Hepatocyte (in vitro differentiated cells): ENCODE data around the gene CCAR1.
"Not testable (repeated sequence)": the region's sequence is repeated elsewhere in the genome, so short reads cannot be mapped to it uniquely, and the experiment has no call there.

Source experiments
- CTCF ChIP-seq: fragments of 200-600 bp; sonication (generic); IDR thresholded peaks from 2 replicates; pipeline ENCODE4 v1.5.1; 2016; ENCODE audit warnings: antibody characterized with exemption, mild to moderate bottlenecking; ENCODE audit not compliant: poor library complexity
- EZH2phosphoT487 ChIP-seq: fragments of 200-600 bp; sonication (generic); IDR thresholded peaks from one replicate; pipeline ENCODE4 v1.6.1; 2018; ENCODE audit warnings: antibody characterized with exemption, mild to moderate bottlenecking, low read depth, moderate library complexity; ENCODE audit not compliant: unreplicated experiment, severe bottlenecking

GRCh38 chr10:68708987-68709386 lies 12.1 kb upstream of the CCAR1 start:
- TF ChIP-seq CTCF, EZH2phosphoT487: not testable (repeated sequence)
